Vagina (tissue), 2 donors: ENCODE results near the gene ASTL.

Experiments
- POLR2A ChIP-seq, 2 donors: fragments of 450-650 bp; IDR thresholded peaks; one replicate each; pipeline ENCODE4 v1.6.1; 2017; ENCODE audit warnings: antibody characterized with exemption in 2 of 2, mild to moderate bottlenecking in 2 of 2, moderate library complexity in 2 of 2
- TF ChIP-seq, protein P1 (sequence below), 3 experiments: fragments of 450-650 bp in 2 of 3; fragments of 200-600 bp in 1 of 3; sonication (generic) in 1 of 3; IDR thresholded peaks; one replicate each; pipeline ENCODE4 v1.5.1; 2017 to 2019; ENCODE audit warnings: antibody characterized with exemption in 3 of 3, mild to moderate bottlenecking in 2 of 3, moderate library complexity in 2 of 3

- TF ChIP-seq, protein P1, sequence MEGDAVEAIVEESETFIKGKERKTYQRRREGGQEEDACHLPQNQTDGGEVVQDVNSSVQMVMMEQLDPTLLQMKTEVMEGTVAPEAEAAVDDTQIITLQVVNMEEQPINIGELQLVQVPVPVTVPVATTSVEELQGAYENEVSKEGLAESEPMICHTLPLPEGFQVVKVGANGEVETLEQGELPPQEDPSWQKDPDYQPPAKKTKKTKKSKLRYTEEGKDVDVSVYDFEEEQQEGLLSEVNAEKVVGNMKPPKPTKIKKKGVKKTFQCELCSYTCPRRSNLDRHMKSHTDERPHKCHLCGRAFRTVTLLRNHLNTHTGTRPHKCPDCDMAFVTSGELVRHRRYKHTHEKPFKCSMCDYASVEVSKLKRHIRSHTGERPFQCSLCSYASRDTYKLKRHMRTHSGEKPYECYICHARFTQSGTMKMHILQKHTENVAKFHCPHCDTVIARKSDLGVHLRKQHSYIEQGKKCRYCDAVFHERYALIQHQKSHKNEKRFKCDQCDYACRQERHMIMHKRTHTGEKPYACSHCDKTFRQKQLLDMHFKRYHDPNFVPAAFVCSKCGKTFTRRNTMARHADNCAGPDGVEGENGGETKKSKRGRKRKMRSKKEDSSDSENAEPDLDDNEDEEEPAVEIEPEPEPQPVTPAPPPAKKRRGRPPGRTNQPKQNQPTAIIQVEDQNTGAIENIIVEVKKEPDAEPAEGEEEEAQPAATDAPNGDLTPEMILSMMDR (IDR thresholded peaks at IDR 0.05): no peak
- TF ChIP-seq POLR2A (IDR thresholded peaks at IDR 0.05): no peak
Observed at GRCh38 chr2:96085541-96086355, 52.6 kb downstream of the ASTL start.
